GM19023 (cell line): Measurements from ENCODE around the gene PRKCA.

Experiments used
- ATAC-seq: cut with Tn5 transposase; IDR thresholded peaks from one replicate; pipeline ENCODE4 v1.9.1; 2021; ENCODE audit warnings: mild to moderate bottlenecking, moderate library complexity; ENCODE audit not compliant: unreplicated experiment

Gene PRKCA

DNA sequence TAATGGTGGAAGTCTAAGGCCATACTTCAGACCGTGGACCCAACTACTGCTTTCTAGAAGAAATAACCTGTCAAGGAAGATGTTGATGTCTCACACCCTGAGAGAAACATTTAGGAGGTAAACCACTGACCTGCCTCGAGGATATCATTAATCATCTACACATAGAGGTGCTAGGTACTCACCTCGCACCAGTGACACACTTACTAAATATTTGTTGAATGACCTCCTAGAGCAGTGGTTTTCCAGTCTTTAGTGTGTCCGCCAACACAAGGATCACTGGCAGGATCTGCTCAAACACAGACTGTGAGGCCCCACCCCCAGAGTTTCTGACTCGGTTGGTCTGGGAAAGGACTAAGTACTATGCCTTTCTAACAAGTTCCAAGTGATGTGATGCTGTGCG, 335.1 kb downstream of the PRKCA start:
- no peak for ATAC-seq

DNA sequence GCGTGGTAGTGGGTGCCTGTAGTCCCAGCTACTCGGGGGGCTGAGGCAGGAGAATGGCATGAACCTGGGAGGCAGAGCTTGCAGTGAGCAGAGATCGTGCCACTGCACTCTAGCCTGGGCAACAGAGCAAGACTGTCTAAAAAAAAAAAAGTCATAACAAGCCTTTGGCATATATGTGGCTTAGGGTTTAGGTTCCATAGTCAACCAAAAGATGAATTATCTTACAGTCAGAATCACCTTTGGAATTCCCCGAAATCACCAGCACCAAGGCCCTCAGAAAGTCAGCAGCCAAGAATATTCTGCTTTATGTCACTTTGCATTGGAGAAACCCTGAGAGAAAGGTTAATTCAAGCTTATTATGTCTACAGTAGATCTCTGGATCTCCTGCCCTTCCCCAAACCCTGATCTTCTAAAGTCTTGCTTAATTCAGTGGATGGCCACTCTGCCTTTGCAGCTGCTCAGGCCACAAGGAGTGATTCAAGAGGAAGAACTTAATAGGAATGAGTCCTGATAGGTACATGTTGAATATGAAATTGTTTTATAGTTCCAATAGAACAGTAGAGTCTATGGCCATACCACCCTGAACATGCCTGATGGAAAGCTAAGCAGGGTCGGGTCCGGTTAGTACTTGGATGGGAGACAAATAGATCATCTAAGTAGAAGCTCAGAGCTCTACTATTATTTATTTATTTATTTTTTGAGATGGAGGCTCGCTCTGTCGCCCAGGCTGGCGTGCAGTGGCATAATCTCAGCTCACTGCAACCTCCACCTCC, 336.5 kb downstream of the PRKCA start:
- ATAC-seq, result no peak

DNA sequence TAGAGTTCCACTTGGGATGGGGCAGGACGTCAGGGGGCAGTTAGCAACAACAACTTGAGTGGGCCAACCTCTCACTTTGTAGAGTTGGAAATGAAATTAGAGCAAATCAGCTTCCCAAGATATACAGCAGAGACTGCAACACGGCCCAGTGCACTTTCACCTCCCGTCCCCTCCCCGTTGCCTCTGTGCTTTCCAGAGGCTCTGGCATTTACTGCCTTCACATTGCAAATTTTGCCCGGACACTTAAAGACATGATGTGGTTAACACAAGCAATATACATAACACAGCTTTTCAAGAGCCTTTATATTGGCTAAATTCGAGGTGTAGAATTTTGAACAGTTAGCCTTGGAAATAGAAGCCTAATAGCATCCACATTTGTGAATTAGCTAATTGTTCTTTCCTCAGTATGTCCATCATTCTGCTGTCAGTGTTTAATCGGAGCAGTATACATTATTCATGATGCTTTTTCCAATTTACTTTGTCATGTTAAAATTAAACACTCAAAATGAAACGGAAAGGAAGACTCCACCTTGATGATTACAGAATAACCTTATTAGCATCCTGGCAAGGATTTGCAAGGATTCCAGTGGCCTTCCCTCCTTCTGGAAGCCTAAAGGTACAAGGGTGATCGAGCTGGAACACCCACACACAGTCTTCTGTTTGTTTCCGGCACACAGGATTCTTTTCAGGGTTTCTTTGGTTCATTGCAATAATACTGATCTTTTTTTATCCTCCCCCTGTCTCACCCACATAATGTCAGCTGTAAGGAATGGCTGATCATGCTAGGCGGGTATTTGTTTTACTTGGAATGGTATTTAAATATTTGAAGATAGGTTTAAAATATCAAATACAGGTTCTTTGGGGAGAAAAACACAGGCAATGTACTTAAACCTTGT, 341.6 kb downstream of the PRKCA start:
- no peak for ATAC-seq

DNA sequence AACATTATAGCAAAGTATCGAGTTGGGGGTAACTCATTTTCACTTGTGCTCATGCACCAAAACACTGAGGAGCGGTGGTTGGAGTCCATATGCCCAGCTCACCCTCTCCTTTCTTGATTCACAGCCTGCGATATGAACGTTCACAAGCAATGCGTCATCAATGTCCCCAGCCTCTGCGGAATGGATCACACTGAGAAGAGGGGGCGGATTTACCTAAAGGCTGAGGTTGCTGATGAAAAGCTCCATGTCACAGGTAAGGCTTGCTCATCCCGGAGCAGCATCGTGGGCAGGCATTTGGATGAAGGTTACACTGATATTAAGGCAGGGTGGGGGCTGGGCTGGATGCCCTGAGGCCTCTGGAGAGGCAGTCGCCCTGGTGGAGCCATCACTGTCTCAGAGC, 342.8 kb downstream of the PRKCA start:
- no peak for ATAC-seq

DNA sequence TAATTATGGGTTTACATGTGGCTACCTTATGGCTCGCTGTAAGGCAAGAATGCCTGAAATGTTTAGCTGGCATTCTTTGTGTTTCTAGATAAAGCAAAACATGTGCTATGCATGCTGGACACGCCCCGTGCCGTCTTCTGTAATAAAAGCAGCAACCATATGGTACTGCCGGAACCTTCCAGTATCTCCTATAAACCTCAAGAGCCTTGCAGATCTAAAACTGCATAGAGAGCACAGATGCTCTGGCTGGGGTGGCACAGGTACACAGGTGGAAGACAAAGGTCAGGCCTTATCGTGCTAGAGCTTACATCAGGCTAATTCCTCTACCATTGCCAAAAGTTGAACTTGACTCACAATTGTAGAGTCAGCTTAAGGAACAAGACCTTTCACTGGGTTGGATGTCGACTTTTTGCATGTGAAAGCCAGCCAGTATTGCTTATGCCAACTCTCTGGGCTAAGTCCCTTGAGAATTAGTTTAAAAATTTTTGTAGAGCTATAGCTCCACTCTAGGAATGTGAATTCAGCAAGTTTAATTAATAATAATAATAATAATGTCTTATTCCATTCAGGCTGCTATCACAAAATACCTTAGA, 345.1 kb downstream of the PRKCA start:
- no peak for ATAC-seq

DNA sequence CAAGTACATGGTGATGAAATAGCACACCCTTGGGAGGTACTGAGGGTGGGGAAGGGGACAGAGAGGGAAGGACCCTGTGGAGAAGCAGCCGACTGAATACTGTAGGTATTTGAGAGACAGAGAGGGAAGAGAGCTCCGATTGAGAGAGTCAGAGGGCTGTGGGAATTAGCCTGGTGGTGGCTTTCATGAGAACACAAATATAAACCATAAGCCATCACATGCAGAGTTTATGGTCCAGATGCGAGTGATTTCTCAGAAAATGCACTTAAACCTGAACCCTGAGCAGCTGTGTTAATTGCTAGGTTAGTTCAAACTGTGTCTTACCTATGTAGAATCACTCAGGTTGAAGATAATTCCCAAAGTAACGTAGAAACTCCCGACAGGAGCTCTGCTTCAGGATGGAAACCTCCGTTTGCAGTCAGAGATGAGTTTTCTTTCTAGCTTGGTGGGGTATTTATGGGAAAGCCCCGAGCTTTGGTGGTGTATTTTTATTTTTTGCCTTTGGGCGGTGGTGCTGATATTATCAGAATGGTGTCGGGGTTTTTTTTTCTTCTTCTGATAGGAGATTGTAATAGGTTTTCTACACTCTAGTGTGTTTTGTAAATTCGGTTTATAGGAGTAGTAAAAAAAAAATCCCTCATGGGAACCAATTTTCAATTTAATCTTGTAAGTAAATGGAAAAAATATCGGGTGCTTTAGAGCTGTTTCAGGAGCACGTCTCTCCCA, 347.6 kb downstream of the PRKCA start:
- no peak for ATAC-seq

DNA sequence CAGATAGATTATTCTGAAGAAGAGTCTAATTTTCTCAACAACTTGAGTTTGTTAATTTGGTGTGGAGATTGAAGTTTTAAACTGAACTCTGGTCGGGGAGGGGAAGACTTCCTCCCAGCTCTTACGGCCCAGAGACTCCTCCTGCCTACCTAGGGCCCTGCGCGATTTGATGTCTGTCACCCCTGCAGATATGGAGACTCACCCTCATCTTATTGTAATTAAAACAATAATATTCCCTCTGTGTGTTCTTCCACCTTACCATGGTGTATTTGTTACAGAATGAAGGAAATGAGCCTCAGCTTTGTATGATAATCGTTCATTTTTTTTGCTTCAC, 348.1 kb downstream of the PRKCA start:
- no peak for ATAC-seq

DNA sequence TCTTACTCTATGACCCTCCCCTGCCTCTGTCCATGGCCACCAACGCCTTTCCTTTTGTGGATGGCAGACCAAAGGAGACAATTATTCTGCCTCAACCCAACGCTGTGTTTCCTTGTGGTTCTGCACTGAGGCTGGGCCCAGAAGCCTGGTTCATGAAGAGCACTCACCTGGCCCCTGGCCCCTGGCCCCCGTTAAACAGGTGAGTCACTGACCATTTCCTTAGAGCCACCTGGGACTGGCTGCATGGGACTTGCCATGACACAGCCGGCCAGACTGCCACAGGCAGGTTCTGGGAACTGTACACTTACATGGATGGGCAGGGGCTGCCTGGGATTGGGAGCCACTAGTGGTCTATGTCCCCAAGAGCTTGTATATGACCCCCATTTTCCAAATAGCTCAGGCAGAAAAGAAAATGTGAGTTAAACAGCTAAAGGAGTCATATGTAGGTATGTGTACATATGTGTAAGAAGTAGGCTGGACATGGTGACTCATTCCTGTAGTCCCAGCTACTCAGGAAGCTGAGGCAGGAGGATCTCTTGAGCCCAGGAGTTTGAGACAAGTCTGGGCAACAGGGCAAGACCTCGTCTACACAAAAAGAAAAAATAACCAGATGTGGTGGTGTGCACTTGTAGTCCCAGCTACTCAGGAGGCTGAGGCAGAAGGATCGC, 350.6 kb downstream of the PRKCA start:
- ATAC-seq, result no peak

DNA sequence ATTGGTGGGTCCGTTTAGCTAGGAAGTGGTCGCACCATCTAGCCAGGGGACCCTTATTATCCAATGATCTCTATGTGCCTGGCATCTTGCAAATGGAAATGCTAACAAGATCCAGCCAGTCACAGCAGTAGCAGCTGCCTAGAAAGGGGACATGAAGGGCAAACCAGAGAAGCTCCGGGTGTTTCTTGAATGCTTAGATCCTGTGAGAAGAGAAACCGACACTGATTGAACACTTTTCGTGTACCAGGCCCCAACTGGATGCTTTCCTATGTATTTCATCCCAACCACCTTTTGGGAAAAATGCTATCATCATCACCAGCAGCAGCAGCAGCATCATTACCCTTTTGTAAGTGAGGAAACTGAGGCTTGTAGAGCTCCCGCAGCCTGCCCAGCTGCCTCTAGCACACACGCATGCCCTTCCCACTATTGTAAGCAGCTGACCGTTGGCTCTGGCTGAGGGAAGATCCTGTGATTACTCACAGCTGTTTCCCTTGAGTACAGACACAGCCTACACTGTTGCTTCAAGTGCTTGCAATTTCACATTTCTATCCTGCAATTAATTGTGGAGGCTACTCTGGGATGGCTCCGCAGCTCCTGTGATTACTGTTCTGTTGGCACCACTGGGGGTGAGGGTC, 351.8 kb downstream of the PRKCA start:
- ATAC-seq, result no peak

DNA sequence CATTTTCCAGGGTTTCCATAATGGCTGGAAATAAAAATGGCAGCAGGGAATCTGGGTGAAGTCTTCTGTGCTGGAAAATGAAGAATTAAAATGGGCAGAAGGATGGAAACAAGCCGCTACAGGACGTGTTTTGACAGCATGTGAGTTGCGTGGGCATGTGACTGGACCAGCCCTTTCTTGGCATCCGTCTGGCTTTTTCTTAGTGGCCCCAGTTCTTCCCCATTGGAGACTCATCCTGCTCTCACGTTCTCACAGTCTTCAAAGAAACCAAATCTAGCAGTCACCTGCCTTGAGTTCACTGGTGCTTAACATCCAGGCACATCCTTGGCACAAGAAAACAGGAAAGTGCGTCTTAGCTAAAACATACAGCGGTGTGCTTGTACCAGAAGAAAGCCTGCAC, 352.4 kb downstream of the PRKCA start:
- no peak for ATAC-seq

DNA sequence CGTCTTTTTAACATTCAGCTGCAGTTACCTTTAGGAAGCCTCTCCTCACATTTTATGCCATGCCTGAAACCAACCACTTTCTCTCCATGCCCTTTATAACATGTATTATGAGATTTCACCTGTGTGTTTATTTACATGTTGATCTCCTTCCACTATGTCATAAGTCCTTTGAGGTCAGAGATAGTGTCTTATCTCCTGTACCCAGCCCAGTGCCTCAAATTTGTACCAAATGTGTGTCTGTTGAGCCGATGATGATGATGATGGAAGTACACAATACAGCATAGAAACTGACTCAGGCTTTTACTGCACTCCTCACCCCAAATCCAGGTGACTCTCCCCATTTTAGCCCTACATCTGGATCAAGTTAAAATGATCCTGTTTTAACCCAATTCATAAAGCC, 353.0 kb downstream of the PRKCA start:
- no peak for ATAC-seq

DNA sequence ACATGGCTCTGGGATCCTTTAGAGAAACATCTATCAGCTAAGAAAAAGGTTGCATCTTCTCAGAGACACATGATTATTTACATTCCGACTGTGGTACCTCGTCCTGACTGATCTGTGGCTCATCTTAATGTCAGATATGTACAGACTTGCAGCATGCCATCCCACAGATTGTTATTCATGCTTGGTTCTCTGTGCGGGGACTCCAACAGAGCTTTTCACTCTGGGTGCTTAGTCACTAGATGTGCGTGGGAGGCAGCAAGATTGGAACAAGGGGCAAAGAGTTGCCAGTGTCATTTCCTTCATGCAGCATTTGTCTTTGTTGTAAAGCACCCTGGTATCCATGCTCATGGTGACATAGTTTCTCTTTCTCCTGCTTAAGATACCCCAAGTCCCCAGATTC, 353.4 kb downstream of the PRKCA start:
- no peak for ATAC-seq

DNA sequence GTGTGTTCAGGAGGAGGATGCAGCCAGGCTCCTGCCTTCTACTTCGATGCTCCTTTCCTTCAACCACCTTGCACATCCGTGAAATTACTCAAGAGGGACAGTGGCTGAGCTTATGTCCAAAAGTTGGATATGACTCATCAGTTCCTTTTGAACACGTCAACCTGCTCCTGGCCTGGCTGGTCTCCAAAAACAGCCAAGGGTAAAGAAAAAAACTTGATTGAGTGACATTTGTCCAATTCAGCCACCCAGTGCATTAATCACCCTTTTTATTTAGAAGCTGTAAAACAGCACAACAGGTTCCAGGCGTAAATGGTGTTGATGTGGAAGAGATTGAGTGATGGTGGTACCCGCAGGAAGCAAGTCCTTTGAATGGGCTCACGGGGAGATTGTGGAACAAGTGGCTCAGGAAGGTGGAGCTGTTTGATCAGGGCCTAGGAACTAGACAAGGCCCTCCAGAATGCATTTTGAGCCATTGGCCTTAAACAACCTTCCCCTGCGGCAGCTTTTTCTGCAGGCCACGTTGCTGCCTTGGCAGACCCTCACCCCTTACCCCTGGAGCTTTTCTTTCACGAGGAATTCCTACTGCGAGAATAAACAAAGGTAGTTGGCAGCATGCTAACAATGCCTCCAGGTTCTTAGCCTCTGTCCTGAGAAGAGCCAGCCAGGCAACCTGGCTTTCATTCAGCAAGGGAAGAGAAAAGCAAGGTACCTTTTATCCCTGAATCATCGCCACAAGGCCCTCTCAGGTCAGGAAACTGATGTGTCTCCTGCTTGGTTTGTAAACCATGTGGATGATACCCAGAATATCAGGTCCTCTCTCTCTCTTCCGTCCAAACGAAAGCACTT, 359.2 kb downstream of the PRKCA start:
- no peak for ATAC-seq

DNA sequence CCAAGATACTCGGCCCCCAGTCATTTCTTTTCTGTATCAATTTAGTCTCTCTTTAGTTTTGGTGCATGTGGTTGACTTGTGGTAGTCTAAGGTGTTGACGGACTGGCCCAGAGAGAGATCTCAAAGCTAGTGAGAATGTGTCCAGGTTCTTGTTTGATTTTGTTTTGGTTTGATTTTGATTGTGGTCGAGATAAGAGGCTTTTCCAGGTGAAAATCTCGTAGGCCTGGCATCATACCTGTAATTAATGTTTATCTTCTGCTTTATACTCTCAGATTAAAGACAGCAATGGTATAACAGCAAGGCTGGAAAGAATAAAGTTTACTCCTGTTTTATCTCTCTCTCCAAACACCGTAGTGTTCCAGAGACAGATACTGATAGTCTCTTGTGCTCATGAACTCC, 360.1 kb downstream of the PRKCA start:
- no peak for ATAC-seq

DNA sequence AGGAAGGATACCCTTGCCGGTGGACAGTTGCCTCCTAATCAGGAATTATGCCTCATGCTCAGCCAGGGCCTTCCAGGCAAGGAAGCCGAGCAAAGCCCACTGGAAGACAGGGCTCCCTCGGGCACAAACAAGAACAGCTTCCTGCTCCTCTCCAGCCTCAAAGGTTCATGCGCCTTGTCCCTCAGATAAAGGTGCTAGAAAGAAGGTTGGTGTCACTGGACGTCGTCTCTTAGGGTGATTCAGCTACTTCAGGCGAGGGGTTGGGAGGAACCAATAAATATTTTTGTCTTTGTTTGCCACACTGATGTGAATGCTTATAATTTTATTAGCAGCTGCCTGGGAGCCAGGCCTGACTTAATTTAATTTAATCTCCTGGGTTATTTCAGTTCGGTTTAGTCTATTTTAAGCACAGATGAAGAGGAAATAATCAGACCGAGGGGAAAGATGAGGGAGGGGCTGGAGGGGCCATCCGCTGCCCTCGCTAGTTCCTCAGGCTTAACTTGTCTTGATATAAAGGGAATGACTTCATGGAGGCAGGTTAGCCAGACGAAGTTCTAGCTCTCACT, 360.7 kb downstream of the PRKCA start:
- ATAC-seq, result no peak

DNA sequence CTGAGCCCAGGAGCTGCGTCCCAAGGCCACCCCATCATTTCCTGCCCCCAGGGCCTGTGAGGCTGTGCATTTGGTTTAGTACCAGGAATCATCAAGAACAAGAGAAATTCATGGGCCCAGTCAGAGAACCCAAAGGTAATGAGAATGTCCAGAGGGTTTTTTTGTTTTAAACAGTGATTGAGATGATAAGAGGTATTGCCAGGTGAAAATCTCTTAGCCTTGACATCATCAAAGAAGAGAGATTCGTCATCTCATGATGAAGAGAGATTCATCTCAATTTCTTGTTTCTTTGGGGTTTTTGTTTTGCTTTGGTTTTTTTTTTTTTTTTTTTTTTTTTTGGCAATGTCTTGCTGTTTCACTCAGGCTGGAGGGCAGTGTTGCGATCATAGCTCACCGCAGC, 361.9 kb downstream of the PRKCA start:
- ATAC-seq, result no peak

DNA sequence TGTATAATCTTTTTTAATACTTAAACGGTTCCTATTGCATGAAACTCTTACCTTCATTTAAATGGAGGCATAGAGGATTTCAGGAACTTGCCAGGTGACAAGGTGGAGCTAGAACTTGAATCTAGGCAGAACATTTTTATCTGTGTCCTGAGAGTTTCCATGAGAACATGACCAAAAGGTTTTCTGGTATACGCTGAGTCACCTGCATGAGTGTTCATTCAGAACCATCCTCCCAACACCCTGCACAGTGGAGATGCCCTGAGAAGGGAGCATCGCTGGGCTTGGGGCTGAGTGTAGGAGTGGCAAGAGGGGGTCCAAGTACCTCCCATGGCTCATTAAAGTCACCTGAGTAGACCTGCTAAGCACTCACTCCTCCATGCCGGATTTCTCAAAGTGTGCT, 362.8 kb downstream of the PRKCA start:
- ATAC-seq, result no peak

DNA sequence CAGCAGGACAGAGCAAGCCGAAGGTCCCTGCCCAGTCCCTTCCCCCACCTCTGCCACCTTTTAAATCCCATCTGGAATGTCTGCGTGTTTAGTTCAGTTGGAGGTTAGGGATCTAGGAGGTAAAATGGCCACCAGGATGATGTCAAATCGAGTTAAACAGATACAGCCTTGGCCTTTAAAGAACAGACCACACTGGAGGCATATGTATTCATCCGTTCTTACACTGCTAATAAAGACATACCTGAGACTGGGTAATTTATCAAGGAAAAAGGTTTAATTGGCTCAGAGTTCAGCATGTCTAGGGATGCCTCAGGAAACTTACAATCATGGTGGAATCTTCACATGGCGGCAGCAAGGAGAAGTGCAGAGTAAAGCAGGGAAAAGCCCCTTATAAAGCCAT, 364.7 kb downstream of the PRKCA start:
- ATAC-seq, result no peak

DNA sequence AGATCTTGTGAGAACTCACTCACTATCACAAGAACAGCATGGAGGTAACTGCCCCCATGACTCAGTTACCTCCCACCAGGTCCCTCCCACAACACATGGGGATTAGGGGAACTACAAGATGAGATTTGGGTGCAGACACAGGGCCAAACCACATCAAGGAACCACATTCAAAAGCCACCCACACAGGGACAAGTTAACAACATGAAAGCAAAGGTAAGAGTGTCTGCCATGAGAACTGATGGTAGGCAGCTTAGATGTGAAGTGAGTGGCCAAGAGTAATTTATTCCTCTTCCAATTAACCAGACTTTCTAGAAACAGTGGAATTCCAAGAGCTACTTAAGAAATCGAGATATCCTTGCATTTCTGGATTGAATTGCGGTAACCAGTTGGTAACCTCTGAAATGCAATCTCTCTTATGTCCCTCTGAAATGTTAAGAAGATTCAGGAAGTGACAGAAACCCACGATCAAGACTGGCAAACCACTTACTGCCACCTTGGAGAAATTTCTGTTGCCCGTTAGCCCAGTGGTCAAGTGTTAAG, 365.1 kb downstream of the PRKCA start:
- no peak for ATAC-seq
